Measurements from ENCODE around the gene UBXN7.

UBXN7 gene

GRCh38 chr3:196334982-196335381, 97.2 kb downstream of the UBXN7 start:
- Histone ChIP-seq H3K79me1 (ENCODE audit: low read length) (no peaks in the 10 kb centered on the region), H4K5ac (ENCODE audit: low read length) (no peak overlapping the region), H3K4me3 (ENCODE audit: low read length) (no peak overlapping the region), H3K4me1 (ENCODE audit: control insufficient read depth, low read depth, low read length) (no peaks in the 10 kb centered on the region), H2BK15ac (replicated peaks; ENCODE audit: low read depth) (no peak overlapping the region), H3K79me2 (ENCODE audit: control insufficient read depth, insufficient read depth, low read length) (no peaks in the 10 kb centered on the region), H3K36me3 (ENCODE audit: control insufficient read depth, insufficient read depth, low read length) (no peaks in the 10 kb centered on the region), H2AK5ac (ENCODE audit: low read length) (no peak overlapping the region), H2BK120ac (ENCODE audit: low read depth, low read length) (no peak overlapping the region), H2BK5ac (ENCODE audit: low read length) (no peak overlapping the region), H3K9ac (ENCODE audit: low read length) (no peak overlapping the region), H3K27ac (ENCODE audit: low read depth, low read length) (no peak overlapping the region), H4K8ac (ENCODE audit: low read depth, low read length) (no peak overlapping the region), H3K56ac (ENCODE audit: low read length) (no peak overlapping the region), H3K18ac (ENCODE audit: low read length) (no peak overlapping the region), H3K4me2 (ENCODE audit: low read length) (no peak overlapping the region), H3K4ac (ENCODE audit: low read depth, low read length) (no peak overlapping the region), H3K23ac (ENCODE audit: low read length) (no peak overlapping the region), H3K27me3 (ENCODE audit: insufficient read depth, low read length, poor library complexity) (no peaks in the 10 kb centered on the region)
- DNase-seq, result no peak
- no CpG with 5 or more reads among the region's 1 CpG for WGBS (ENCODE audit: extremely low coverage, insufficient coverage, low lambda C conversion rate)

- WGBS (ENCODE audit: extremely low coverage, insufficient coverage, low lambda C conversion rate), result no CpG with 5 or more reads among the region's 8 CpGs
- no peak overlapping the region for H3K18ac ChIP-seq (ENCODE audit: low read length)
- no peaks in the 10 kb centered on the region for H3K27me3 ChIP-seq (ENCODE audit: insufficient read depth, low read length, poor library complexity)
- no peak overlapping the region for H2BK15ac ChIP-seq (replicated peaks; ENCODE audit: low read depth)
- no peaks in the 10 kb centered on the region for H3K79me2 ChIP-seq (ENCODE audit: control insufficient read depth, insufficient read depth, low read length)
- no peak overlapping the region for H2BK5ac ChIP-seq (ENCODE audit: low read length)
- H2BK120ac ChIP-seq (ENCODE audit: low read depth, low read length), result no peak overlapping the region
- no peaks in the 10 kb centered on the region for H3K79me1 ChIP-seq (ENCODE audit: low read length)
- no peak overlapping the region for H3K4me2 ChIP-seq (ENCODE audit: low read length)
- no peak for DNase-seq
- no peak overlapping the region for H3K56ac ChIP-seq (ENCODE audit: low read length)
- H3K4ac ChIP-seq (ENCODE audit: low read depth, low read length), result no peak overlapping the region
- no peak overlapping the region for H2AK5ac ChIP-seq (ENCODE audit: low read length)
- no peak overlapping the region for H4K8ac ChIP-seq (ENCODE audit: low read depth, low read length)
- no peak overlapping the region for H3K4me3 ChIP-seq (ENCODE audit: low read length)
- H3K4me1 ChIP-seq (ENCODE audit: control insufficient read depth, low read depth, low read length), result no peaks in the 10 kb centered on the region
- H3K27ac ChIP-seq (ENCODE audit: low read depth, low read length), result no peak overlapping the region
- no peak overlapping the region for H3K9ac ChIP-seq (ENCODE audit: low read length)
- no peak overlapping the region for H4K5ac ChIP-seq (ENCODE audit: low read length)
- H3K23ac ChIP-seq (ENCODE audit: low read length), result no peak overlapping the region
- H3K36me3 ChIP-seq (ENCODE audit: control insufficient read depth, insufficient read depth, low read length), result no peaks in the 10 kb centered on the region
Observed at GRCh38 chr3:196332168-196332567, 100.1 kb downstream of the UBXN7 start.

DNA sequence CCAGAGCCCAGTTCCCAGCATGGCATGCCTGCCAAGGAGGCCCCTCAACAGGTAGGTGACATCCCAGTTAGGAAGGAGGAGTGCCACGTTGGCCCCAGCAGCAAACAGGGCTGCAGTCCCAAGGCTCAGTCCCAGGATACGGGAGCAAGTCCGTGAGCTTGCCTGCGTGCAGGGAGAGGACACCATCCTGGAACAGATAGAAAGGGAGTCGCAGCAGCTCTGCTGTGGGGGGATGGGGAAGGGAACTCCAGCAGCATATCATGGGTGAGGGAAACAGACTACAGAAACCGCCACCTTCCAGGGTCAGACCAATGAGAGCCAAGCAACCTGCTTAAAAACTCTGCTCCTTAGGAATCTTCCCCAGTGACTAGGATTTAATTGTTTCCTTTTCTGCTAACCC, 104.8 kb downstream of the UBXN7 start:
- no peak for DNase-seq
- Histone ChIP-seq H3K4me3 (ENCODE audit: low read length) (no peak overlapping the region), H3K4ac (ENCODE audit: low read depth, low read length) (no peak overlapping the region), H3K79me2 (ENCODE audit: control insufficient read depth, insufficient read depth, low read length) (no peaks in the 10 kb centered on the region), H2BK5ac (ENCODE audit: low read length) (no peak overlapping the region), H2BK120ac (ENCODE audit: low read depth, low read length) (no peak overlapping the region), H3K18ac (ENCODE audit: low read length) (no peak overlapping the region), H3K36me3 (ENCODE audit: control insufficient read depth, insufficient read depth, low read length) (no peaks in the 10 kb centered on the region), H3K27ac (ENCODE audit: low read depth, low read length) (no peak overlapping the region), H3K4me2 (ENCODE audit: low read length) (no peak overlapping the region), H3K9ac (ENCODE audit: low read length) (no peak overlapping the region), H3K23ac (ENCODE audit: low read length) (no peak overlapping the region), H4K8ac (ENCODE audit: low read depth, low read length) (no peak overlapping the region), H2BK15ac (replicated peaks; ENCODE audit: low read depth) (no peak overlapping the region), H3K79me1 (ENCODE audit: low read length) (no peaks in the 10 kb centered on the region), H2AK5ac (ENCODE audit: low read length) (no peak overlapping the region), H3K56ac (ENCODE audit: low read length) (peak overlapping the region; percentile 34), H3K4me1 (ENCODE audit: control insufficient read depth, low read depth, low read length) (no peaks in the 10 kb centered on the region), H3K27me3 (ENCODE audit: insufficient read depth, low read length, poor library complexity) (no peaks in the 10 kb centered on the region), H4K5ac (ENCODE audit: low read length) (no peak overlapping the region)
- WGBS (ENCODE audit: extremely low coverage, insufficient coverage, low lambda C conversion rate), result no CpG with 5 or more reads among the region's 6 CpGs

DNA sequence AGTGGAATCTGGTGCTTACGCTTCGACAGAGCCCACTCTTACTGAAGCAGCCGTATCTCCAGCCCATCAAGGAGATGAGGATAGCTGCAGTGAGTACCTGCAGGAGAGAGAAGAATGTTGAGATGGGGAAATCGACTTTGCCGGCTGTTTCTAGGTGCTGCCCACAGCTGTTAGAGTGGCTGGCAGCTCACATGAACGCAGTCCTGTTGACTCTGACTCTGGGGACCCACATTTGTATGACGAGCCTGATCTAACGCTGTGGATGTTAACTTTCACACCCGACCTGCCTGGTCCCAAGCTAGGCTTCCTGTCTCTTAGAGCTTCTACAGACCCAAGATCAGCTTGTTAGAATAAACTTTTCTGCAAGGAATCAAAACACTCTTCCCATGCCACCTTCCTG, 105.3 kb downstream of the UBXN7 start:
- H3K36me3 ChIP-seq (ENCODE audit: control insufficient read depth, insufficient read depth, low read length), result no peaks in the 10 kb centered on the region
- no peak overlapping the region for H2BK5ac ChIP-seq (ENCODE audit: low read length)
- no peak overlapping the region for H3K56ac ChIP-seq (ENCODE audit: low read length)
- WGBS (ENCODE audit: extremely low coverage, insufficient coverage, low lambda C conversion rate), result no CpG with 5 or more reads among the region's 9 CpGs
- no peaks in the 10 kb centered on the region for H3K27me3 ChIP-seq (ENCODE audit: insufficient read depth, low read length, poor library complexity)
- no peak overlapping the region for H3K4me2 ChIP-seq (ENCODE audit: low read length)
- no peak overlapping the region for H3K23ac ChIP-seq (ENCODE audit: low read length)
- no peak overlapping the region for H2BK15ac ChIP-seq (replicated peaks; ENCODE audit: low read depth)
- no peak overlapping the region for H4K5ac ChIP-seq (ENCODE audit: low read length)
- H3K9ac ChIP-seq (ENCODE audit: low read length), result no peak overlapping the region
- no peak overlapping the region for H2AK5ac ChIP-seq (ENCODE audit: low read length)
- no peaks in the 10 kb centered on the region for H3K79me2 ChIP-seq (ENCODE audit: control insufficient read depth, insufficient read depth, low read length)
- DNase-seq, result no peak
- H3K79me1 ChIP-seq (ENCODE audit: low read length), result no peaks in the 10 kb centered on the region
- H3K18ac ChIP-seq (ENCODE audit: low read length), result no peak overlapping the region
- no peak overlapping the region for H3K4me3 ChIP-seq (ENCODE audit: low read length)
- no peaks in the 10 kb centered on the region for H3K4me1 ChIP-seq (ENCODE audit: control insufficient read depth, low read depth, low read length)
- H2BK120ac ChIP-seq (ENCODE audit: low read depth, low read length), result no peak overlapping the region
- H3K27ac ChIP-seq (ENCODE audit: low read depth, low read length), result no peak overlapping the region
- no peak overlapping the region for H3K4ac ChIP-seq (ENCODE audit: low read depth, low read length)
- no peak overlapping the region for H4K8ac ChIP-seq (ENCODE audit: low read depth, low read length)

DNA sequence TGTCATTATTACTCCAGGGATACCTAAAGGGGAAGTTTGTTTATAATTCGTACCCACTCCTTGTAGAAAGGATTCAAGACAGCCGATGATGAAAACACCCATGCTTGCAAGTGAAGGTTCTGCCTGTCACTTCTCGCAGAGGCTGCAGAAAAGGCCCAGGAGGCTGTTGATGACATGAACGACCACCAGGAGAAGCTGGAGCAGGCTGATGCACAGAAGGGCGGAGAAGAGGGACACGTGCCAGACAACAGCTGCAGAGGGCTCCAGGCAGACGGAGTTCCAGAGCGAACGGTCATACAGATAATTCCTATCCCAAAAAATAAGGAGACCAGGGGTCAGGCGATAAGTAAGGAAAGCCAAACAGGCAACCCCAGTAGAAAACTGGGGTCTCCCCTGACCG, 108.5 kb downstream of the UBXN7 start:
- no peaks in the 10 kb centered on the region for H3K27me3 ChIP-seq (ENCODE audit: insufficient read depth, low read length, poor library complexity)

DNA sequence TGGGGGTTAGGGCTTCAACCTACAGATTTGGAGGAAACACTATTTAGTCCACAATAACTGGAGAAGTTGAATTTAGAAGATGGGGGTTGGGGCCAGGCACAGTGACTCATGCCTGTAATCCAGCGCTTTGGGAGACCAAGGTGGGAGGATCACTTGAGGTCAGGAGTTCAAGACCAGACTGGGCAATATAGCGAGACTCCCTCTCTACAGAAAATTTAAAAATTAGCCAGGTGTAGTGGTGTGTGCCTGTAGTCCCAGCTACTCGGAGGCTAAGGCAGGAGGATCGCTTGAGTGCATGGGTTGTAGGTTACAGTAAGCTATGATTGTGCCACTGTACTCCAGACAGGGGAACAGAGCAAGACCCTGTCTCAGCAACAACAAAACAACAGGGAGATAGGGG, 109.2 kb downstream of the UBXN7 start:
- Histone ChIP-seq H3K27ac (ENCODE audit: low read depth, low read length) (no peak overlapping the region), H3K23ac (ENCODE audit: low read length) (no peak overlapping the region), H2BK120ac (ENCODE audit: low read depth, low read length) (no peak overlapping the region), H3K36me3 (ENCODE audit: control insufficient read depth, insufficient read depth, low read length) (no peaks in the 10 kb centered on the region), H3K27me3 (ENCODE audit: insufficient read depth, low read length, poor library complexity) (no peaks in the 10 kb centered on the region), H2AK5ac (ENCODE audit: low read length) (no peak overlapping the region), H4K5ac (ENCODE audit: low read length) (no peak overlapping the region), H4K8ac (ENCODE audit: low read depth, low read length) (no peak overlapping the region), H2BK5ac (ENCODE audit: low read length) (no peak overlapping the region), H3K79me2 (ENCODE audit: control insufficient read depth, insufficient read depth, low read length) (no peaks in the 10 kb centered on the region), H2BK15ac (replicated peaks; ENCODE audit: low read depth) (no peak overlapping the region), H3K4me2 (ENCODE audit: low read length) (no peak overlapping the region), H3K79me1 (ENCODE audit: low read length) (no peaks in the 10 kb centered on the region), H3K4me3 (ENCODE audit: low read length) (no peak overlapping the region), H3K56ac (ENCODE audit: low read length) (no peak overlapping the region), H3K9ac (ENCODE audit: low read length) (no peak overlapping the region), H3K18ac (ENCODE audit: low read length) (no peak overlapping the region), H3K4me1 (ENCODE audit: control insufficient read depth, low read depth, low read length) (no peaks in the 10 kb centered on the region), H3K4ac (ENCODE audit: low read depth, low read length) (no peak overlapping the region)
- no CpG with 5 or more reads among the region's 4 CpGs for WGBS (ENCODE audit: extremely low coverage, insufficient coverage, low lambda C conversion rate)
- DNase-seq, result no peak

More for the DNA sequence above, 108.5 kb downstream of the UBXN7 start:
- no peak overlapping the region for H2BK5ac ChIP-seq (ENCODE audit: low read length)
- no peak overlapping the region for H3K9ac ChIP-seq (ENCODE audit: low read length)
- no peak overlapping the region for H3K27ac ChIP-seq (ENCODE audit: low read depth, low read length)
- WGBS (ENCODE audit: extremely low coverage, insufficient coverage, low lambda C conversion rate), result no CpG with 5 or more reads among the region's 11 CpGs
- no peak overlapping the region for H4K5ac ChIP-seq (ENCODE audit: low read length)
- H3K56ac ChIP-seq (ENCODE audit: low read length), result no peak overlapping the region
- no peaks in the 10 kb centered on the region for H3K79me1 ChIP-seq (ENCODE audit: low read length)
- no peak overlapping the region for H2AK5ac ChIP-seq (ENCODE audit: low read length)
- no peak overlapping the region for H3K4me3 ChIP-seq (ENCODE audit: low read length)
- no peak overlapping the region for H3K4ac ChIP-seq (ENCODE audit: low read depth, low read length)
- peak; percentile 60 for DNase-seq
- H3K36me3 ChIP-seq (ENCODE audit: control insufficient read depth, insufficient read depth, low read length), result no peaks in the 10 kb centered on the region
- no peak overlapping the region for H3K18ac ChIP-seq (ENCODE audit: low read length)
- no peaks in the 10 kb centered on the region for H3K79me2 ChIP-seq (ENCODE audit: control insufficient read depth, insufficient read depth, low read length)
- no peak overlapping the region for H2BK15ac ChIP-seq (replicated peaks; ENCODE audit: low read depth)
- H3K23ac ChIP-seq (ENCODE audit: low read length), result no peak overlapping the region
- no peak overlapping the region for H4K8ac ChIP-seq (ENCODE audit: low read depth, low read length)
- H2BK120ac ChIP-seq (ENCODE audit: low read depth, low read length), result no peak overlapping the region
- H3K4me2 ChIP-seq (ENCODE audit: low read length), result no peak overlapping the region
- H3K4me1 ChIP-seq (ENCODE audit: control insufficient read depth, low read depth, low read length), result no peaks in the 10 kb centered on the region

Data from mesendoderm (in vitro differentiated cells).